ENCODE data around the gene TTYH3. TPM values are rescaled to one million over a fixed set of nuclear protein-coding genes. Genes with fewer than 3 reads are reported as not detected.

Gene TTYH3
- total and polyA plus RNA-seq, 2 donors (not counting 1 experiment from before 2014, with no cell fraction given), result 17.4 to 19.7 TPM

- Histone ChIP-seq H3K36me3 (ENCODE audit: control insufficient read depth, insufficient read depth, low read length) (peaks cover 15% of the 10 kb centered on the region), H3K9me3 (ENCODE audit: control insufficient read depth, insufficient read depth, low read depth, low read length) (no peaks in the 10 kb centered on the region), H2AFZ (ENCODE audit: low read length) (no peak overlapping the region), H3K4me3 (replicated peaks in 1 of 4; ENCODE audit: control extremely low read depth in 1 of 4, insufficient read depth in 1 of 4, low read depth in 3 of 4, low read length in 4 of 4) (no peak overlapping the region), H3K27me3 (ENCODE audit: control insufficient read depth, insufficient read depth, low read length) (no peaks in the 10 kb centered on the region), H3K79me2 (ENCODE audit: control insufficient read depth, insufficient read depth, low read length) (no peaks in the 10 kb centered on the region), H3K27ac (ENCODE audit: insufficient read depth, low read length) (no peak overlapping the region), H3K4me1 (ENCODE audit: control insufficient read depth, extremely low read depth, insufficient read depth, low read length) (no peaks in the 10 kb centered on the region), H3K4me2 (ENCODE audit: extremely low read depth, insufficient read depth, low read length) (no peak overlapping the region), H3K9ac (ENCODE audit: insufficient read depth, low read length) (no peak overlapping the region), H4K20me1 (ENCODE audit: control insufficient read depth, extremely low read depth, insufficient read depth, low read length) (no peaks in the 10 kb centered on the region)
- DNase-seq (ENCODE audit: low read depth in 2 of 2), result no peak
- no peak for TF ChIP-seq CTCF (conservative IDR thresholded peaks at IDR 0.05 in 1 of 2, IDR thresholded peaks at IDR 0.05 in 1 of 2; ENCODE audit: low read depth in 1 of 2, low read length in 2 of 2)
- no peak for TF ChIP-seq EZH2 (IDR thresholded peaks at IDR 0.05; ENCODE audit: low read length, missing control alignments)
Observed at GRCh38 chr7:2595258-2595860, 36.4 kb upstream of the TTYH3 start.

- DNase-seq (ENCODE audit: low read depth in 2 of 2), result no peak
- Histone ChIP-seq H3K9ac (ENCODE audit: insufficient read depth, low read length) (no peak overlapping the region), H3K79me2 (ENCODE audit: control insufficient read depth, insufficient read depth, low read length) (no peaks in the 10 kb centered on the region), H3K27ac (ENCODE audit: insufficient read depth, low read length) (no peak overlapping the region), H3K36me3 (ENCODE audit: control insufficient read depth, insufficient read depth, low read length) (peaks cover 20% of the 10 kb centered on the region), H3K9me3 (ENCODE audit: control insufficient read depth, insufficient read depth, low read depth, low read length) (no peaks in the 10 kb centered on the region), H3K4me1 (ENCODE audit: control insufficient read depth, extremely low read depth, insufficient read depth, low read length) (no peaks in the 10 kb centered on the region), H4K20me1 (ENCODE audit: control insufficient read depth, extremely low read depth, insufficient read depth, low read length) (no peaks in the 10 kb centered on the region), H3K4me3 (replicated peaks in 1 of 4; ENCODE audit: control extremely low read depth in 1 of 4, insufficient read depth in 1 of 4, low read depth in 3 of 4, low read length in 4 of 4) (no peak overlapping the region), H3K27me3 (ENCODE audit: control insufficient read depth, insufficient read depth, low read length) (no peaks in the 10 kb centered on the region), H2AFZ (ENCODE audit: low read length) (no peak overlapping the region), H3K4me2 (ENCODE audit: extremely low read depth, insufficient read depth, low read length) (no peak overlapping the region)
- no peak for TF ChIP-seq CTCF (conservative IDR thresholded peaks at IDR 0.05 in 1 of 2, IDR thresholded peaks at IDR 0.05 in 1 of 2; ENCODE audit: low read depth in 1 of 2, low read length in 2 of 2)
Observed at GRCh38 chr7:2596464-2597272, 35.1 kb upstream of the TTYH3 start.

GRCh38 chr7:2597273-2597640 is 34.5 kb upstream of the TTYH3 start:
- Histone ChIP-seq H3K4me2 (ENCODE audit: extremely low read depth, insufficient read depth, low read length) (no peak overlapping the region), H3K79me2 (ENCODE audit: control insufficient read depth, insufficient read depth, low read length) (no peaks in the 10 kb centered on the region), H3K9ac (ENCODE audit: insufficient read depth, low read length) (no peak overlapping the region), H3K4me1 (ENCODE audit: control insufficient read depth, extremely low read depth, insufficient read depth, low read length) (no peaks in the 10 kb centered on the region), H3K4me3 (replicated peaks in 1 of 4; ENCODE audit: control extremely low read depth in 1 of 4, insufficient read depth in 1 of 4, low read depth in 3 of 4, low read length in 4 of 4) (no peak overlapping the region), H4K20me1 (ENCODE audit: control insufficient read depth, extremely low read depth, insufficient read depth, low read length) (no peaks in the 10 kb centered on the region), H3K27ac (ENCODE audit: insufficient read depth, low read length) (no peak overlapping the region), H3K27me3 (ENCODE audit: control insufficient read depth, insufficient read depth, low read length) (no peaks in the 10 kb centered on the region), H2AFZ (ENCODE audit: low read length) (no peak overlapping the region), H3K9me3 (ENCODE audit: control insufficient read depth, insufficient read depth, low read depth, low read length) (no peaks in the 10 kb centered on the region), H3K36me3 (ENCODE audit: control insufficient read depth, insufficient read depth, low read length) (peaks cover 20% of the 10 kb centered on the region)
- DNase-seq (ENCODE audit: low read depth in 2 of 2), result no peak
- TF ChIP-seq EZH2 (IDR thresholded peaks at IDR 0.05; ENCODE audit: low read length, missing control alignments), result no peak
- no peak for TF ChIP-seq CTCF (conservative IDR thresholded peaks at IDR 0.05 in 1 of 2, IDR thresholded peaks at IDR 0.05 in 1 of 2; ENCODE audit: low read depth in 1 of 2, low read length in 2 of 2)

Measured in fibroblast of lung (primary cell).